Stimulated activated CD4-positive, alpha-beta T cell treated with anti-CD3 and anti-CD28 coated beads, TNF-alpha, amount 100 ng/mL, for 4 hours (primary cell): ENCODE results near the gene MBNL2.

Experiments
- DNase-seq, 3 experiments: peaks; one replicate each; pipeline ENCODE4 v3.0.0-alpha.2; 2020; ENCODE audit warnings: low read depth in 3 of 3

The MBNL2 gene

GRCh38 chr13:97441368-97441767 is 219.2 kb downstream of the MBNL2 start:
- DNase-seq, result no peak
